HG03432 (cell line): ENCODE measurements around the gene SLC18A2.
"Not testable (repeated sequence)": the region's sequence is repeated elsewhere in the genome, so short reads cannot be mapped to it uniquely, and the experiment has no call there.

Experiments
- ATAC-seq: cut with Tn5 transposase; IDR thresholded peaks from one replicate; pipeline ENCODE4 v1.9.1; 2021; ENCODE audit warnings: mild to moderate bottlenecking, moderate library complexity; ENCODE audit not compliant: unreplicated experiment

SLC18A2 gene

DNA sequence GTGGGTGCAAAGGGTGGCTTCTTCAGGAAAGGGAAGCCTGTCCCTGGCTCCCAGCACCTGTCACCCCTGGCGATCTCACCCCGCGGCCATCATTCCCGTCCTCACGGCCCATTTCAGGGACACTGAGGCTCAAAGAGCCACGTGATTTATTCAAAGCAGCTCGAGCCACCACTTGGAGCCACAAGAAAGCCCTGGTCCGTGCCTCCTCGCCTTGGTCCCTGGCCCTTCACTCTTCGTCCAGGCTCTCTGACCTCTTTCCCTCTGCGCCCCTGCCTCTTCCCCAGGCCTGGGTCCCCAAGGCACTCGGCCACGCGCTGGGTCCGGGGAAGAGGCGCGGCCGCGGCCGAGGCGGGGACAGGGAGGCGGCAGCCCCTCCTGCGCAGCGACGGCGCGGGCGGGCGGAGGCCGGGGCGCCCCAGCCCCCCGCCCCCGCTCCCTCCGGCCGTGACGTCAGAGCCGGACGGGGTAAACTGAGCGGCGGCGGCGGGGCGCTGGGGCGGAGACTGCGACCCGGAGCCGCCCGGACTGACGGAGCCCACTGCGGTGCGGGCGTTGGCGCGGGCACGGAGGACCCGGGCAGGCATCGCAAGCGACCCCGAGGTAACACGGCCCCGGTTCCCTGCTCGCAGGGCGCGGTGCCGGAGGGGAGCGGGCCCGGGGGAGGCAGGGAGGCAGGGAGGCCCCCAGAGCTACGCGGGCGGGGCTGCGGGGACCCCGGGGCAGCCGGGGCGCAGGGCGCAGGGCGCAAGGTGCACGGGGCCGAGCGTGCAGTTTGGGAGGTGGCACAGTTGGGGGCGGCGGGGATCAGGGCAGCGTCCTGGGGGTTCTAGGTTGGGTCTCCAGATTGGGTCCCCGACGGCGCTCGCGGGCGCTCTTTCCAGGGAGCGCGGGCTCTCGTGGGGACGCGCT lies at the start of gene SLC18A2:
TSS of gene SLC18A2 (plus strand) at position 494 of the 909 bp plus-strand sequence. CDS start 580 bp downstream, outside the sequence.
- ATAC-seq, result no peak

DNA sequence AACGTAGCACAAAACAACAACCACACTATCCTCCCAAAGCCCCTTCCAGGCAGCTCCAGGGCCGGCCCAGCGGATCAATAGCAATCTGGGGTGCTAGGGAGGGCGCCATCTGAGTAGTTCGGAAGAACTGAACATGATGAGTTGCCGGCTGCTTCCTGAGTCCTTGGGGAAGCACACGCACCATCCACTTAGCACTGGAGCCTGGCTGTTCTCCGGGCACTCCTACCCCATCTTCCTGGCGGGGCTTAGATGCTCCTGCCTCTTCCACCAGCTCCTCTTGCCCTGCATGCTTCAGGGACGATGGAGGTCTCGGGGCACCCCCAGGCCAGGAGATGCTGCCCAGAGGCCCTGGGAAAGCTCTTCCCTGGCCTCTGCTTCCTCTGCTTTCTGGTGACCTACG lies 43.7 kb upstream of the SLC18A2 start, which contains the start of gene KCNK18:
TSS of gene KCNK18 (plus strand) at position 301 of the 400 bp plus-strand sequence. CDS start at position 301, 0 bp downstream.
- ATAC-seq, result no peak

DNA sequence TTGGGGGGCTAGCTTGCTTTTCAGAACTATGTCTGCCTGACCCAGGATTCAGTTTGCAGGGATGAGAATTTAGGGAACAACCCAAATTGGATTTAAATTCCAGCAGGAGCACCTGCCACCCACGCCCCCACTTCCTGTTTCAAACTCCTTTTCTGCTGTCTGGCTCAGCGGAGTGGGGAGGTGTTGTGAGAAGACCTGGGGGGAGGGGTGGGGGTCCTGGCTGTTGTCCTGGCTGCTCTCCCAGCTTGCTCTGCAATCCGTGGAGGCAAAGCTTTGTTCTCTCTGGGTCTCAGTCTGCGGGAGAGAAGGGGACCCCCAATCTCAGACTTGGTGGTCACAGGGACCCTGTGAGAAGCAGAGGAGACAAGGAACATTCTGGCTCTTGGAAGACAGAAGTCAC lies 42.8 kb upstream of the SLC18A2 start:
- ATAC-seq, result no peak

DNA sequence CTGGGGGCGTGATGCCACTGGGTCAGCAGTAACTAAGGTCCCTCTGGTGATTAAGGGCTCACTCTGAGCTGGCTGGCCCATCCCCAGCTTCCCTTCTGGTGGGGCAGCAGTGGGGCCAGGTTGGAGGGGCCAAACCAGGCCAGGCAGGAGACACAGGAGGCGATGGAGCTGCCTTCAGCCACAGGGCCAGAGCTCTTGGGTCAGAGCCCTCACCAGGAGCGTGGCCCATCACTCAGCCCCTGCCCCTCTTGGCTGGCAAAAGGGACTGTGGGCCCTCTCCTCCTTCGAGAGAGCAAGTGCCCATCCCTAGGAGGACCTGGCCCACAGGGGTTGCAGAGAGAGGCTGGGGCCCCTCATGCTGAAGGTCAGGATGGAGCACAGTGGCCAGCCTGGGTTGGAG lies 39.1 kb upstream of the SLC18A2 start:
- ATAC-seq, result no peak

DNA sequence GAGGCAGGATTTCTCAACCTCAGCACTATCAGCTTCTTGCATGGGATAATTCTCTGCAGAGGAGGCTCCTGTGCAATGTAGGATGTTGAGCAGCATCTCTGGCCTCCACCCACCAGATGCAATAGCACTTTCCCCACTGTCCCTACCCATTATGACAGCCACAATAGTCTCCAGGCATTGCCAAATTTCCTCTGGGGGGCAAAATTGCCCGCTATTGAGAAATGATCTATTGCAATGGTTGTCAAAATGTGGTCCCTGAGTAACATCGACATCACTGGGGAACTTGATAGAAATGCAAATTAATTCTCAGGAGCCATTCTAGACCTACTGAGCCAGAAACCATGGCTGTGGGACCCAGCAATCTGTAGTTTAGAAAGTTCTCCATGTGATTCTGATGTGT lies 36.6 kb upstream of the SLC18A2 start:
- ATAC-seq, result no peak

DNA sequence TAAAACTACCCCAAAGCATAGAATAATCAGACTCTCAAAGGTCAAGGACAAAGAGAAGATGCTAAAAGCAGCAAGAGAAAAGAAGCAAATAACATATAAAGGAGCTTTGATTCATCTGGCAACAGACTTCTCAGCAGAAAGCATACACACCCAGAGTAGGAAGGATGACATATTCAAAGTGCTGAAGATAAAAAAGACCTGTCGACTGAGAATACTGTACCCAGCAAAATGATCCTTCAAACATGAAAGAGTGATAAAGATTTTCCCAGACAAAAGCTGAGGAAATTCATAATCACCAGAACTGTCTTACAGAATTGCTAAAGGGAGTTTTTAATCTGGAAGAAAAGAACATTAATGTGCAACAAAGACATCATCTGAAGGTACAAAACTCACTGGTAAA lies 28.7 kb upstream of the SLC18A2 start:
- ATAC-seq, result no peak

DNA sequence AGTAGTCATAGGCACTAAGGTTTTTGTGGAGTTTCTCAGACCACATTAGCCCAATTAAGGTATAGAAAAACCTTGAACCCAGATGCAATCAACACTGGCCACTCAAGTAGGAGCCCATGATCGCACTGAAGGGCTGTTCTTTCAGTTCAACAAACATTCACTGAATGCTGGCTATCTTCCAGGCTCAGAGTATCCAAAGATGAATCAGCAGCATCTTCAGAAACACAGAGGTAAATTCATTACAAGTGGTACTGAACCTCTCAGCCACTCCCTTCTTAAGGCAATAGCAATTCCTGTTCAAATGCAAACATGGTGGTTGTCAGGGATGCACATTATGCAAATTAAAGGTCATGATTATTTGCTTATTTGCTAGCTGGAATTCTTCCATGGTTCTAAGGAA lies 26.5 kb upstream of the SLC18A2 start:
- ATAC-seq, result no peak

DNA sequence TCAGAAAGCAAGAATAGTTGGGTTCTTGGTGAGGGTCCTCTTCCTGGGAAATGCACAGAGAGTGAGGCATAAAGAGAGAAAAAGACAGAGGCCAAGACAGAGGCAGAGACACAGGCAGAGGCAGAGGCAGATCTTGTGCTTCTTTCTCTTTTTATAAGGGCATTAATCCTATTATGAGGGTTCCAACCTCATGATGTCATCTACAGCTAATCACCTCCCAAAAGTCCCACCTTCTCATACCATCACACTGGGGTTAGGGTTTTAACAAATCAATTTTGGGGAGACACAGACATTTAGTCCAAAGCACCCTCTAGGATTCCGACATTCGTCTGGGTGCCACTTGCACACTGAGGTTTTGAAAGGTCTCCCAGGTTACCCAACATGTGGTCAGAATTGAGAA lies 25.8 kb upstream of the SLC18A2 start:
- ATAC-seq, result no peak

DNA sequence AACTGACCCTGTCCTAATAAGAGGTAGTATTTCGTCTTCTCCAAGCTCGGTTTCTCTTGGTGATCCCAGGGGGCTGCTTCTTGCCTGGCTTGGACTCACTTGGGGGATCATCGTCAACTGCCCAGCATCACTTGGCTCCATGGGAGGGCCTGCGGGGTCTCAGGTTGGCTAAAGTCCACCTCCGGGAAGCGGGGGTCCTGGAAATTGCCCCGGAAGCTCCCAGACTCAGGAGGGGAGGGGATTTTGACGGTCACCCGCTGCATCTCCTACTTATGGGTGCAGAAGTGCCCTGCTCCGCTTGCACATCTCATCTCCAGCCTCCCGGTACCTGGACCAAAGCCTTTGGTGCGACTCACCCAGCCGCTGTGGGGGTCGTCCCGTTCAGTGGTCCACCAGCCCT lies 24.9 kb upstream of the SLC18A2 start:
- ATAC-seq, result no peak

DNA sequence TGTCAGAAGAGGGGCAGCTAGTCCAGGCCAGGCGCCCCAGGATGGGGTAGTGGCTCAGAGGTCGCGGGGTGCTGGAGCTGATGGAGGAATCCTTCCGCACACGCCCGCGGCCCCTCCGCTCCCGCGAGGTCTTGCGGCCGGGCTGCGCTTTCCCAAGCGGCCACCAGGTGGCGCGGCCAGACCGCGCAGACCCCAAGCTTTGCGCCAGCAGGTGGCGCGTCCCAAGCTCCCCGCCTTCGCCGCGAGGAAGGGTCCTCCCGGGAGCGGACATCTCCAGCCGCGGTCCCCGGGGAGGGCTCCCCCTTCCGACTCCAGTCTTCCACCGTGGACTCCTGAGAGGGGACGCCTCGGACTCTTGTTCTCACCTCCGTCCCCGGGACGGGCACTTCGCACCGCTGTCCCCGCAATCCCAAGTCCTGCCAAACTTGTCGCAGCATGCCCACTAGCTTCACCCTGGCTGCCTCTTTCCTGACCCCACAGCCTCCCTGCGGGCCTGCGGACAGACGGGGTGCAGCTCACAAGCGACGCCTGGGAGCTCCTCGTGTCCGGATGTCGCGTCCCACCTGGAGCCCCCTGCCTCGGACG lies 24.2 kb upstream of the SLC18A2 start:
- peak; percentile 89 for ATAC-seq

DNA sequence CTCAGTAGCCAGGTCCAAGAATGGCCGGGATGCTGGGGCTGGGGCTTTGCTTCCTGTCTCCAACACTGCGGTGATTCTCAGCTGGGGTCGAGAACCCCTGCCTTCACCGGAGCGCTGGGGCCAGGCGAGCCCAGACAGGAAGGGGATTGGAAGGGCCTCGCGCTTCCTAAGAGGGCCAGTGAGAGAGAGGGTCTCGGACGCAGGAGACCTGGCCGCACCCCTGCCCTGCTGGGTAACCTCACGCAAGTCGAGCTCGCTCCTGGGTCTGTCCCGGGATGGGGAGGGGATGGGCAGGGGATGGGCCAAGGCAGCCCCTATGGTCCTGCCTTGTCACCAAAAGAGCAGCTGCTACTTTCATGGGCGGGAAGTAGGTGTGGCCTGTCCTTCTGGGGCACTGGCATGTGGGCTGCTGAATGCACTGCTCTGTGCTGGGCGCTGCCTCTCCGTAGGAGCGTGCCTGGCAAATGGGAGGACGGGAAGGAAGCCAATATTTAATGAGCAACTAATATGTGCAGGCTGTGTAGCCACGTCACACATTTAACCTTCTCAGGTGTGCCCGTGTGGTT lies 23.6 kb upstream of the SLC18A2 start:
- ATAC-seq, result peak; percentile 49

DNA sequence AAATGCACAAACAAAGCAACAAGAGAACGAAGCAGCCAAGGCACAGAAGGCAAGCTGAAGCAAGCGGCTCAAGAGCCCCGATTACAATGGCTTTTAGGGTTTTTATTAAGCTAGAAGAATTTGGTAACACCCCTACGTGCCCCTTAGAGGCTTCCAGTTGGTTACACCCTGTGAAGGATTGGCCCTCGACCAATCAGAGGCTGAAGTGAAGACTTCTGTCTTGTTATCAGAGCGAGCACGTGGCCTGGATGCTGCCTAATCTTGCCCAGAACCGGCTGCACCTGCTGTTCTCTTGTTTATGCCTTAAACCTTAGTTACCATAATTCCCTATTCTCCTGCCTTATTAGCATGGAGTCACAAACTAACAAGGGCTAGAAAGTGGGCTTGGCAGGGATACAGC lies 22.3 kb upstream of the SLC18A2 start:
- ATAC-seq, result no peak

DNA sequence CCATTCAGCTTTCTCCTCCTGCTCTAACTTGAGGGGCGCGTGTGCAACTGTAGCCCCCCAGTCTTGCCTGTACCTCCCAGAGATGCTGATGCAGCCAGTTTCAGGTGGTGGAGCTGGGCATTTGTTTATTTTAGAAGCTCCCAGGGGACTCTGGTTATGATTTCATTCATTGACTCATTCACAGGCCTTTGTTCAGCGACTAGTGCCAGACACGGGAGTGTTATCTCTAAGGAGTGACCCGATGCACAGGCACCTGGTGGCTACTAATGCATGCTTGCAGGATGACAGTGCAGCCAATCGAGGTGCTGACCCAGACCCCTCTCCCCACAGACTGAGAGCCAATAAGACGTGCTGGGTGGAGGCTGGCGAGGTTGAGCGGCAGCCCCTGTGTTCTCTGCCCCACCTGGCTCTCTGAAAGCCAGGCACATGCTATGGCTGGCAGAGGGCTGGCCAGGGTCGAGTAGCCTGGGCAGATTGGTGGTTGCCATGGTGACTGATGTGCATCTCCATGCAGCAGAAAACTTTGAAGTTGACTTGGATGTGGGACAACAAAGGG lies 19.7 kb upstream of the SLC18A2 start:
- ATAC-seq, result no peak

DNA sequence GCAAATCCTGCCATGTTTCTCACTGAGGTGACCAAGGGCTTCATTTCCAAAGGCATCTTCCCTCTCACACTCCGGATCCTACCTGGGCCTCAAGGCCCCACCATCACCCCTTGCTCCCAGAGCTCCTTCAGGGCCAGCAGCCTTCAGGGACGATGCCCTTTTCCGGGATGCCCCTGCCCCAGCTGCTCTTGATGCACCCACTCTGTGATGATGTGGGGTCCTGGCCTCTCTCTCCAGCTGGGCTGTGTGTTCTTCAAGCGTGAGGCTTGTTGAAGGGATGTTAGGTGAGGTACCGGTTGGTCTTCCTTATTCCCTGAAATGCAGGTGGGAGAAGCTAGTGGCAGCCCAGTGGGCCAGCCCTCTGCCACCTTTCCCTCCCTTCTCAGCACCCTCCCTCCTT lies 18.4 kb upstream of the SLC18A2 start:
- ATAC-seq, result no peak

DNA sequence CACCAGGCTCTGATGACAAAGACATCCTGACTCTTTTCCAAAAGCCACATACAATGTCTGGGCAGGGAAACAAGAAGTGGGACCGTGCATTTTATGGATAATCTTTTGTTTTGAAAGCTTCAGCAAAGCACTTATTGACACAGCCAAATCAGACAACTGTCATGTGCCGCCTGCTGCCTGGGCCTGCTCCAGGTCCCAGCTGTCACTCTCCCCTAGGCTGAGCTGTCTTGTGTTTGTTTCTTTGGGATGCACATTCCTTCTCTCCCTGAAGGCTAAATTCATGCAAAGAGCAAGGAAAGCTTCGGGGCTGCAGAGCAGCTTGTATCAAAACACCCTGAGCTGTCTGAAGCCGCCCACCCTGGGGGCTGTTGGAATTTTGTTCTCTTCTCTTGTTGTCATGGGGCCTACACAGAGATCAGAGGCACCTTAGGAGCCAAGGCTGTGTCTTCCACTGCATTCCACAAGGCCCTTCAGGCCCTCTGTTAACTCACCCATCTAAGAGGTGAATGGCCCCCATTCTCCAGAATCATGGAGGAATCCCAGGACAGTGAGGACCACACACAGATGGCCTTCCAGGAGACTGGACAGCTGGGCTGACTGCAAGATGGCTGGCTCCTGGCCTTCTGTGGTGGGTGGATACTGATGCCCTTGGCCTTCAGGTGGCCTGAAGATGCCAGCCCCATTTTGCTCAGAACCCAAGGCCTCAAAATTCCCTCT lies 17.8 kb upstream of the SLC18A2 start:
- no peak for ATAC-seq

DNA sequence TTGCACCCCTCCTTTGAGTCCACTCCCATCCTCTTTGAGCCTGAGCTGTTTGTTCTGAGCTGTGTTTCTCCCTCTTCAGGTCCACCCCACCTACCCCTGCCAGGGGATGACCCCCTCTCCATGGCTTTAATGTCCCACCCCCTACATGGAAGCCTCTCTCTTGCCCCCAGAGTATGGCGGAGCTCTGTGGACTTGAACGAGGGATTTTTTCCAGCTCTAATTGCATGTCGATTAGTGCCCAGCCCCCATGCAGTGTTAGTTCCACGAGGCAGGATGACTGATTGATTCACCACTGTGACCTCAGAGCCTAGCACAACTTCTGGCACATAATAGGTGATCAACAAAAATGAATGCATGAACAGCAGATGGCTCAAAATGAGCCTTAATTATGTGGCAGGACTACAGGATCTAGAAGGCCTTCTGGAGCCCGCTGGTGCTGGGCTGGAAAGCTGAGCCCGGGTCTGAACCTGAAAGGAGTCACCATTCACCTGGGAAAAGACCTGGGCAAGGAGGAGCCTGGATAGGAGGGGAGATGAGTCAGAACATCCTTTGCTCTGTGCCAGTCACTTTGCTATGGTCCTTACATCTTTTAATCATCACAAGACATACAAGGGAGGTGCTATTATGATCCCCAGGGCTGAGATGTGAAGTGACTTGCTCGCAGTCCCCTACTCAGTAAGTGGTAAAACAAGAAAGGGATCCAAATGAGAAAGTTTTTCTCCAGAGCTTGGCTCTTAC lies 17.1 kb upstream of the SLC18A2 start:
- no peak for ATAC-seq

DNA sequence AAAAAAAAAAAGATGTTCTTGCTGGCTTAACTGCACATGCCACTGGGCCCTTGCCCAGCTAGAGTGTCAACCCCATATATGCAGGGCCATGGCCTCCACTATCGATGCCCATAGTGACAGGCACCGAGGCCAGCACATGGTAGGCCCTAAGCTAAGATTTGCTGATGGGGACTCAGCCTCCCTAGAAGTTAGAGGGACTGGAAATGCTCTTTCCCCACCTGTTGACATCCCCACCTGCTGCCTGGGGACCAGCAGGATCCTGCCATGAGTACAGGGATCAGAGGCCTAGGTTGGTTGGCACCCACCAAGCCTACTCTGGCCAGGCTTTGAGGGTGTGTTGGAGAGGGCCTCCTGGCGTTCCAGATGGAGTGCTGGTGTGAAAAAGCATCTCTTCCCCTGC lies 16.0 kb upstream of the SLC18A2 start:
- ATAC-seq, result no peak

DNA sequence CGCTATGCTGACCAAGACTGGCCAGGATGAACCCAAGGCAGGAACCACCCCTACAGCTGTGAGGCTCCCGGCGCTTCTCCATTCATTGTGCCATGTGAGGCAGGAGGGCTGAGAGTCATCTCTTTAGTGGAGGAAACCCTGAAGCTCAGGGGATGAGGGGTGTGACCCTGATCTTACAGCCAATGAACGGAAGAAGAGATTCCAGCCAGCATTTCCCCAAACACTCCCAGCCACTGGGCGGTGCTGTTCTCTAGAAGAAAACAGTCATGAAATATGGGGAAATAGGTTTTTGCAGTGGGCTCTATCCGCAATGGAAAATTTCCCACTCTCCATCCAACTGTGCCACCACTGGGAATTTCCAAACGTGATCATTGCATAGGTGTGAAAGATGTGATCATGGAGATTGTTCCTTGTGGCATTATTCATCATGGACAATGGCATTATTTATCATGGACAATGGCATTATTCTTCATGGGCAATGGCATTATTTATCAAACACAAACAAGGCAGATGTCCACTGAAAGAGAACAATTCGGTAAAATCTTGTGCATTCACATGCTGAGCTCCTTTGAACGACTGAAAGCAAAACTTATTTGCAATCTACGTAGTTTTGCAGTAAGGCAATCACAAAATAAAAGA lies 14.0 kb upstream of the SLC18A2 start:
- peak; percentile 70 for ATAC-seq

DNA sequence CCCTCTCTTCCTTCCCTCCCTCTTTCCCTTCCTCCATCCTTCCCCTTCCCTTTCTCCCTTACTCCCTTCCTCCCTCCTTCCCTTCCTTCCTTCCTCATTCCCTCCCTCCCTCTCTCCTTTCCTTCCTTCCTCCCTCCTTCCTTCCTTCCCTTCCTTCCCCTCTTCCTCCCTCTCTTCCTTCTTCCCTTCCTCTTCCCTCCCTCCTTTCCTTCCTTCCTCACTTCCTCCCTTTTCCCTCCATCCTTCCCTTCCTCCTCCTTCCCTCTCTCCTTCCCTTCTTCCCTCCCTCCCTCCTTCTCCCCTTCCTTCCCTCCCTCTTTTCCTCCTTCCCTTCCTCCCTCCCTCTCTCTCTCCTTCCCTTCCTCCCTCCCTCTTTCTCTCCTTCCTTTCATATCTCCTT lies 12.7 kb upstream of the SLC18A2 start:
- ATAC-seq, result no peak

DNA sequence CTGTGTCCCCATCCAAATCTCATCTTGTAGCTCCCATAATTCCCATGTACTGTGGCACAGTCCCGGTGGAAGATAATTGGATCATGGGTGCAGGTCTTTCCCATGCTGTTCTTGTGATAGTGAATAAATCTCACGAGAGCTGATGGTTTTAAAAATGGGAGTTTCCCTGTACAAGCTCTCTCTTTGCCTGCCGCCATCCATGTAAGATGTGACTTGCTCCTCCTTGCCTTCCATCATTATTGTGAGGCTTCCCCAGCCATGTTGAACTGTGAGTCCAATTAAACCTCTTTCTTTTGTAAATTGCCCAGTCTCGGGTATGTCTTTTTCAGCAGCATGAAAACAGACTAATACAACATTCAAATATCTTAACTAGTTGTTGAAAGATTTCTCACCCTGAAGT lies 10.8 kb upstream of the SLC18A2 start:
- ATAC-seq, result not testable (repeated sequence)
